ENCODE results near the gene ARL10.

Gene ARL10

DNA sequence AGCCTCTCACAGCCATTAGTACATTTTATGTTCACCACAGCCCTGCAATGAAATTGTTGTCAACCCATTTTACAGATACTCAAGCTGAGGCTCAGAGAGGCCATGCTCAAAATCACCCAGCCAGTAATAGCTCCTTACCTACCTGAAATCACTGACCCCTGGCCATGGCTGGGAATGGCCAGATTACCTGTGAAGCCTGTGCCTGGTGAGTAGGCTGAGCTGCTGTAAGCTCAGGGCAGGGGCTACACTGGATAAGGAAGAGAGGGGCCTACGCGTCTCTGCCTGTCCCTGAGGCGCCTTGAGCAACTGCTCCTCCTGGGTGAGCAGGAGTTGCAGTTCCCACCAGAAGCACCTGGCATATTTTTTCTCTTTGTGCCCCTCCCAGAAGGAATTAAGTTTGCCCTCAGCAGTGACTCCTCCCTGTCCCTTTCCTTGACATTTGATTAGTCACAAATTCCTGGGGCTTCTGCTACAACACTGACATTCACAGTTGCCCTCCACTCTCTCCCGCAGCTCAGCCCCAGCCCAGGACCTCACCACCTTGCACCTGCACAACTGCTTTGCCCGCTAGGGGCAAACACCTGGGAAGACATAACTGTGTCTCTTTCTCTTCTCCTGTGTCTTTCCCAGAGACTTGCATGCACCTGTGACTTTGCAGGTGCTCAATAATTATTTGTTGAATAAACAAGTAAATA lies 45.3 kb downstream of the ARL10 start:
- no peak for DNase-seq (ENCODE audit: low read depth in 3 of 3)

GRCh38 chr5:176412517-176413254 lies 47.4 kb downstream of the ARL10 start:
- no peak for DNase-seq (ENCODE audit: low read depth in 3 of 3)

DNA sequence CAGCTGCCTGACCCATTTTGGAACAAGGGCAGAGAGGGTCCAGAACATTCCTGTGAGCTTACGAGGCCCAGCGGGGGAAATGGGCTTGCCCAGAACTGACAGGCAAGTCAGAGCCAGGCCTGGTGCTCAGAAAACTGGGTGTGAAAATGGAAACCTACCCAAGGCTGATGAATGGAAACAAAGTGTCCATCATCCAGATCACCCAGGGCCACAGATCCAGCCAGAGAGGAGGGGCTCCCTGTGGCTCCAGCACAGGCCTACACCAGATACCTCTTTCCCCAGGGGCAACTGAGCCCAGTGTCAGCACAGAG lies 47.9 kb downstream of the ARL10 start:
- DNase-seq (ENCODE audit: low read depth in 3 of 3), result no peak

- no peak for DNase-seq (ENCODE audit: low read depth in 3 of 3)
Observed at GRCh38 chr5:176413709-176414191, 48.5 kb downstream of the ARL10 start.

- no peak for DNase-seq (ENCODE audit: low read depth in 3 of 3)
Observed at GRCh38 chr5:176414704-176415103, 49.4 kb downstream of the ARL10 start.

DNA sequence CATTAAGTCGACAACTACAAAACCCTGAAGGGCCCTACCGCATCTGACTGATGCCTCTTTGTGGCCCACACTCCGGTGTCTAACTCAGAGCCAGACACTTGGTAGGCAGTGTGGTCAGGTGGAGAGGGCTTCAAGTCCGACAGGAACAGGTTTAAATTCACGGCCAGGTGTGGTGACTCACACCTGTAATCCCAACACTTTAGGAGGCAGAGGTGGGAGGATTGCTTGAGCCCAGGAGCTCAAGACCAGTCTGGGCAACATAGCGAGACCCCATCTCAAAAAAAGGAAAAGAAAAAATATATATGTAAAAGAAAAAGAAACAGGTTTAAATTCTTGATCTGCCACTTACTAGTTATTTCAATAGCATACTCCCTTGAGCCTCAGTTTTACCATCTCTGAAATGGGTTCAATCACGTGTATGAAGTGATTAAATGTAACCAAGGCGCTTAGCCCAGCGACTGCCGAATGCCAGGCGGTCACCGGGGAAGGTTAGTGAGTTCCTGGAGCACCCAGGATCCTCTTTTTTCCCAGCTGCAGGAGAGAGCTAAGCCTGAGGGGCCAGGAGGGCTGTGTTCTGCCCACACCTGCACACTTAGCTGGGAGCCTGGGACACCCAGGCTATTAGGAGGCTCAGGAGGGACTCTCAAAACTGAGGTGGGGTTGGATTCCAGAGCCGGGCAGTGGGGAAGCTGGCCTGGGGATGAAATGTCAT lies 50.1 kb downstream of the ARL10 start:
- DNase-seq (ENCODE audit: low read depth in 3 of 3), result no peak

- DNase-seq (ENCODE audit: low read depth in 3 of 3), result peak; percentile 79 to 87 (median 85)
Observed at GRCh38 chr5:176415952-176416924, 51.0 kb downstream of the ARL10 start, which contains the start of gene CLTB. Gene CLTB, minus strand, starts transcription at chr5:176416539. Its CDS starts 176 bp downstream, at chr5:176416363.

GRCh38 chr5:176416965-176417364 lies 51.7 kb downstream of the ARL10 start:
- DNase-seq (ENCODE audit: low read depth in 3 of 3), result no peak

DNA sequence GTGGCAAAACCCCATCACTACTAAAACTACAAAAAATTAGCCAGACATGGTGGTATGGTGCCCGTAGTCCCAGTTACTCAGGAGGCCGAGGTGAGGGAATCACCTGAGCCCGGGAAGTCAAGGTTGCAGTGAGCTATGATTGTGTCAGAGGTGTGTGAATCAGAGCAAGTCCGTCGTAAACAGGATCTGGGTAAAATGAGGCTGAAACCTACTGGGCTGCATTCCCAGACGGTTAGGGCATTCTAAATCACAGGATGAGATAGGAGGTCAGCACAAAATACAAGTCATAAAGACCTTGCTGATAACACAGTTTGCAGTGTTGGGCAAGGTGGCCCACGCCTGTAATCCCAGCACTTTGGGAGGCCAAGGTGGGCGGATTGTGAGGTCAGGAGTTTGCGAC lies 53.0 kb downstream of the ARL10 start:
- DNase-seq (ENCODE audit: low read depth in 3 of 3), result no peak

DNA sequence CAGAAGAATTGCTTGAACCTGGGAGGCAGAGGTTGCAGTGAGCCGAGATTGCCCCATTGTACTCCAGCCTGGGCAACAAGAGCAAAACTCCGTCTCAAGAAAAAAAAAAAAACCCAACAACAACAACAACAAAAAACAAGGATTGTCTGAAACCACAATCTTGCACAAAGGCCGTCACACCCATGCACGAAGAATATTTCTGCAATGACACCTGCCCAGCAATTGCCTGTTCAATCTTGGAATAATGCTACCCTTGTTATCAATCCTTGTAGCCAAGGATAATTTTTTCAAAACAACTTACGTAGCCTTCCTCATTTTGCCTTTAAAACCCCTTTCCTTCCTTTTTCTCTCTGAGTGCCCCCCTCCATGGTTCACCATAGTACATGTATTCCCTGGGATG lies 54.8 kb downstream of the ARL10 start:
- DNase-seq (ENCODE audit: low read depth in 3 of 3), result no peak

- no peak for DNase-seq (ENCODE audit: low read depth in 3 of 3)
Observed at GRCh38 chr5:176420972-176421544, 55.8 kb downstream of the ARL10 start.

DNA sequence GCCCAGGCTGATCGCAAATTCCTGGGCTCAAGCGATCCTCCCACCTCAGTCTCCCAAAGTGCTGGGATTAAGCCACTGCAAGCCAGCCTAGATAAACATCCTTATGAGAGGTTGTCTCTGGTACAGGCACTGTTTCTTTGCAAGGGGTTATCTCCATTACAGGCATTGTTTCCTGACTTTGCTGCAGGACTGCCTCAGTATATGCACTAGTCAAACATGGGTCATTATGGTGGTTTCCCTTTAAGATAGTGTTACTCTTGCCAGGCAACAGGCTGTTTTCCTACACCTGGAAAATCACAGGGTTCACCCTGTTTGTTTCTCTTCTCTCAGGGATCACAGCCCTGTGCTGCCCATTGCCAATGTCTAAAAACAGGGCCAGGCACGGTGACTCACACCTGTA lies 58.9 kb downstream of the ARL10 start:
- no peak for DNase-seq (ENCODE audit: low read depth in 3 of 3)

DNA sequence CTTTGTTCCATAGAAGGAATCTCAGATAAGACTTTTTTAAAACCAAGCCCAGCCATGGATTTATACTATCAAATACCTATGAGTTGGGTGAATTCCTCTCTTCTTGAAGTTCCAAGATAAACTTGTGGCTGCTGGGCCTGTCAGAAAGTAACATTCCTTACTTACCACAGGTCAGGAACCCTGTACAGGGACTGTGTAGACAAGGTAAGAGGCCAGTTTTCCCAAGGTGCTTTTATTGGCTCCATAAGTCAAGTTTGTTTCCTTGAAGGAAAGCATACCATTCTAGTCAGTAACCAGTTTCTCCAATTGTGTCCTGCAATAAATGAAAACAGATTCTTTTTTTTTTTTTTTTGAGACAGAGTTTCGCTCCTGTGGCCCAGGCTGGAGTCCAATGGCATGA lies 59.9 kb downstream of the ARL10 start:
- no peak for DNase-seq (ENCODE audit: low read depth in 3 of 3)

DNA sequence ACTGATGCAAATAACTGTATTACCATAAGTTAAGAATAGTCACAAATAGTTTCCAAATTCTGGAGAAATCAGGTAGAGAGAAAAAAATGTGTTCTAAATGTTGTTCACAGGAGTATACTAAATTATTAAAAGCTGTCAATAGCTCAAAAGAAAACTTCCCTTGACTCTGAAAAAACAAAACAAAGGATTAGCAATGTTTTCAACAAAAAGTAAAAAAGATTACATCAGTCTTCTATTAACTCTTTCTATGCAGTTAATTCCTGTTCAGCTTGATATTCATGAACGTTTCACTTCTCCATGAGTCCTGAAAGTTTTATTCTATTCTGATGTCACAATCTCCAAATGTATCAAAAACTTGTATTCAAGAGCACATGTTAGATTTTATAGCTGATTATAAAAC lies 60.5 kb downstream of the ARL10 start:
- DNase-seq (ENCODE audit: low read depth in 3 of 3), result no peak

GRCh38 chr5:176426876-176427275 lies 61.6 kb downstream of the ARL10 start:
- DNase-seq (ENCODE audit: low read depth in 3 of 3), result no peak

- no peak for DNase-seq (ENCODE audit: low read depth in 3 of 3)
Observed at GRCh38 chr5:176427971-176428370, 62.7 kb downstream of the ARL10 start.

DNA sequence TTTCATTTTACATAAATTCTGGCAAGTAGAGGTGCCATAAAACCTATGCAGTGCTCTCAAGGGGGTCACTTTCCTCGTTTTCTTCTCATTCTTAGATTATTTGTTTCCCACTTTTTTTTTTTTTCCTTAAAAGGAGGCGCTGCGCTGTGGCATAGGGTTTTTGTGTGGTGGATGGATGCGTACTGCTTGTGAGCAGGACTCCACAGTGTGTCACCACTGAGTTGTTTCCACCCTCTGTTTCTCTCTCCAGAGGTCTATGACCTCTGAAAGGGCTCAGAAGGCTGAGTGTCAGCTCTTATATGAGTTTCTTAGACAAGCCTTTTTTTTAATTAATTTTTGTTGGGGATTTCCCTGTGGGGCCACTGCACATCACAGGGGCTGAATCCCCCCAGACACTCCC lies 64.7 kb downstream of the ARL10 start:
- no peak for DNase-seq (ENCODE audit: low read depth in 3 of 3)
